Measurements from ENCODE around the gene ME3.

DNA sequence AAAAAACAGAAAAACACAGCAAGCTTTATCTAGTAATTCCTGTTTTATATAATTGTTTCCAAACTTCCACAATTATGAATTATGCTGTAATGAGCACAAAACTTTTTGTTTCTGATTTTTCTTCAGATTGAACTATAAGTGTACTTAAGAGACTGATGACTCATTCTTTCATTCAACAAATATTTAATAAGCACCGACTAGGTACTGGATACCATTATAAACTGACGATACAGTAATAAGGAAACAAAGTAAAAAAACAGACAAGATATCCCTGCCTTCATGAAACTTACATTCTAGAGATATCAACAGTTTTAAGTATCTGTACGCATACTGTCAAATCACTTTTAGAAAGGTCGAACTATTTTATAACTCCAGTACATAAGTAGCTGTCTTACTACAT lies 78.6 kb downstream of the ME3 start:
- TF ChIP-seq, protein P1, sequence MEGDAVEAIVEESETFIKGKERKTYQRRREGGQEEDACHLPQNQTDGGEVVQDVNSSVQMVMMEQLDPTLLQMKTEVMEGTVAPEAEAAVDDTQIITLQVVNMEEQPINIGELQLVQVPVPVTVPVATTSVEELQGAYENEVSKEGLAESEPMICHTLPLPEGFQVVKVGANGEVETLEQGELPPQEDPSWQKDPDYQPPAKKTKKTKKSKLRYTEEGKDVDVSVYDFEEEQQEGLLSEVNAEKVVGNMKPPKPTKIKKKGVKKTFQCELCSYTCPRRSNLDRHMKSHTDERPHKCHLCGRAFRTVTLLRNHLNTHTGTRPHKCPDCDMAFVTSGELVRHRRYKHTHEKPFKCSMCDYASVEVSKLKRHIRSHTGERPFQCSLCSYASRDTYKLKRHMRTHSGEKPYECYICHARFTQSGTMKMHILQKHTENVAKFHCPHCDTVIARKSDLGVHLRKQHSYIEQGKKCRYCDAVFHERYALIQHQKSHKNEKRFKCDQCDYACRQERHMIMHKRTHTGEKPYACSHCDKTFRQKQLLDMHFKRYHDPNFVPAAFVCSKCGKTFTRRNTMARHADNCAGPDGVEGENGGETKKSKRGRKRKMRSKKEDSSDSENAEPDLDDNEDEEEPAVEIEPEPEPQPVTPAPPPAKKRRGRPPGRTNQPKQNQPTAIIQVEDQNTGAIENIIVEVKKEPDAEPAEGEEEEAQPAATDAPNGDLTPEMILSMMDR (IDR thresholded peaks at IDR 0.05; ENCODE audit: low read length): no peak
- TF ChIP-seq EZH2 (optimal IDR thresholded peaks at IDR 0.05; ENCODE audit: low read depth, low read length) (no peak), EZH2phosphoT487 (IDR thresholded peaks at IDR 0.05; ENCODE audit: low read length) (no peak)

Data from MM.1S (cell line).